SU-DHL-6 (cell line): ENCODE data around the gene TMEM18.

Experiments
- H2AFZ ChIP-seq: fragments of 200-600 bp; sonication (generic); 2 replicates; pipeline ENCODE4 v1.6.1; 2014; ENCODE audit warnings: low read depth, mild to moderate bottlenecking, moderate library complexity, mixed read lengths, antibody characterized with exemption, low read length; ENCODE audit not compliant: severe bottlenecking
- H3F3A ChIP-seq: fragments of 200-600 bp; shearing (Covaris generic); 2 replicates; pipeline ENCODE4 v1.6.0; 2016; ENCODE audit warnings: antibody characterized with exemption, mild to moderate bottlenecking; ENCODE audit not compliant: insufficient read depth
- H3K27ac ChIP-seq: fragments of 200-600 bp; sonication (generic); 2 replicates; pipeline ENCODE4 v1.5.1; 2016; ENCODE audit warnings: low read depth, mild to moderate bottlenecking, low read length, moderate library complexity, mixed read lengths
- H3K27me3 ChIP-seq: fragments of 200-600 bp; sonication (generic), shearing (Covaris generic); 2 replicates; pipeline ENCODE4 v1.6.0; 2014; ENCODE audit warnings: mild to moderate bottlenecking, low read length
- H3K36me3 ChIP-seq: fragments of 200-600 bp; sonication (generic); 2 replicates; pipeline ENCODE4 v1.6.1; 2014; ENCODE audit warnings: mild to moderate bottlenecking, low read length, mixed read lengths
- H3K4me2 ChIP-seq: fragments of 300-600, 200-600 bp; shearing (Covaris generic), sonication (generic); 2 replicates; pipeline ENCODE4 v1.6.0; 2014; ENCODE audit warnings: low read length, low read depth, mild to moderate bottlenecking; ENCODE audit not compliant: poor library complexity, severe bottlenecking
- H3K4me3 ChIP-seq: fragments of 200-600 bp; sonication (generic); 2 replicates; pipeline ENCODE4 v1.5.1; 2014; ENCODE audit warnings: antibody characterized with exemption, low read length, mild to moderate bottlenecking, mixed read lengths; ENCODE audit not compliant: insufficient read depth, poor library complexity, severe bottlenecking
- H3K79me2 ChIP-seq: fragments of 200-600 bp; sonication (generic); 2 replicates; pipeline ENCODE4 v1.6.1; 2014; ENCODE audit warnings: mild to moderate bottlenecking, low read length, moderate library complexity; ENCODE audit not compliant: insufficient read depth
- H3K9ac ChIP-seq: fragments of 200-600 bp; sonication (generic); 2 replicates; pipeline ENCODE4 v1.7.0; 2014; ENCODE audit warnings: mild to moderate bottlenecking, low read length
- H3K9me2 ChIP-seq: fragments of 200-600 bp; sonication (generic); replicated peaks from 2 replicates; pipeline ENCODE4 v1.6.1; 2014; ENCODE audit warnings: low read length; ENCODE audit not compliant: insufficient read depth
- H3K9me3 ChIP-seq: fragments of 200-600 bp; sonication (generic); 2 replicates; pipeline ENCODE4 v1.6.1; 2014; ENCODE audit warnings: low read length, mixed read lengths; ENCODE audit not compliant: insufficient read depth
- H4K20me1 ChIP-seq: fragments of 200-600 bp; sonication (generic); 2 replicates; pipeline ENCODE4 v1.6.1; 2014; ENCODE audit warnings: low read depth, mild to moderate bottlenecking, antibody characterized with exemption, low read length, moderate library complexity, mixed read lengths
- CTCF ChIP-seq: fragments of 200-600 bp; sonication (generic); IDR thresholded peaks from one replicate; pipeline ENCODE4 v1.5.1; 2017; ENCODE audit warnings: antibody characterized with exemption, mild to moderate bottlenecking, low read length, moderate library complexity; ENCODE audit not compliant: insufficient read depth, poor library complexity, severe bottlenecking
- EZH2phosphoT487 ChIP-seq: fragments of 200-600 bp; sonication (generic), shearing (Covaris generic); conservative IDR thresholded peaks from 2 replicates; pipeline ENCODE4 v1.6.1; 2018; ENCODE audit warnings: mild to moderate bottlenecking, antibody characterized with exemption, low read length, moderate library complexity, mixed read lengths

TMEM18 gene

GRCh38 chr2:653645-654425, 23.4 kb downstream of the TMEM18 start:
- H3K79me2 ChIP-seq = no peaks in the 10 kb centered on the region
- H3K9me3 ChIP-seq = no peaks in the 10 kb centered on the region
- H3K27me3 ChIP-seq = no peaks in the 10 kb centered on the region
- no peaks in the 10 kb centered on the region for H3F3A ChIP-seq
- H3K9me2 ChIP-seq = no peaks in the 10 kb centered on the region
- H2AFZ ChIP-seq = no peak overlapping the region
- no peak for TF ChIP-seq CTCF
- no peak overlapping the region for H3K4me3 ChIP-seq
- no peak overlapping the region for H3K4me2 ChIP-seq
- H3K36me3 ChIP-seq = no peaks in the 10 kb centered on the region
- no peak overlapping the region for H3K27ac ChIP-seq
- no peak overlapping the region for H3K9ac ChIP-seq
- no peaks in the 10 kb centered on the region for H4K20me1 ChIP-seq

GRCh38 chr2:652881-653480, 24.2 kb downstream of the TMEM18 start:
- Histone ChIP-seq H3K79me2 (no peaks in the 10 kb centered on the region), H3K27ac (no peak overlapping the region), H3K36me3 (no peaks in the 10 kb centered on the region), H3K4me2 (no peak overlapping the region), H3K27me3 (no peaks in the 10 kb centered on the region), H4K20me1 (no peaks in the 10 kb centered on the region), H3K9ac (no peak overlapping the region), H3K9me3 (no peaks in the 10 kb centered on the region), H3K9me2 (no peaks in the 10 kb centered on the region), H3K4me3 (no peak overlapping the region), H2AFZ (no peak overlapping the region), H3F3A (no peaks in the 10 kb centered on the region)
- no peak for TF ChIP-seq EZH2phosphoT487
- no peak for TF ChIP-seq CTCF

- H3K9me2 ChIP-seq = no peaks in the 10 kb centered on the region
- H3F3A ChIP-seq = no peaks in the 10 kb centered on the region
- H3K4me3 ChIP-seq = no peak overlapping the region
- no peak overlapping the region for H3K27ac ChIP-seq
- TF ChIP-seq CTCF (no peak), EZH2phosphoT487 (no peak)
- H4K20me1 ChIP-seq = no peaks in the 10 kb centered on the region
- H3K79me2 ChIP-seq = no peaks in the 10 kb centered on the region
- no peak overlapping the region for H3K9ac ChIP-seq
- H3K36me3 ChIP-seq = no peaks in the 10 kb centered on the region
- no peak overlapping the region for H2AFZ ChIP-seq
- H3K27me3 ChIP-seq = no peaks in the 10 kb centered on the region
- H3K9me3 ChIP-seq = no peaks in the 10 kb centered on the region
- no peak overlapping the region for H3K4me2 ChIP-seq
Measured at GRCh38 chr2:651951-652373, 25.2 kb downstream of the TMEM18 start.
